Kidney capillary endothelial cell (primary cell): ENCODE data around the gene ELK4.
"Not testable (repeated sequence)": the region's sequence is repeated elsewhere in the genome, so short reads cannot be mapped to it uniquely, and the experiment has no call there.

Source experiments
- DNase-seq: peaks from one replicate; pipeline ENCODE4 v3.0.0-alpha.2; 2018; ENCODE audit warnings: low spot score

ELK4 gene

DNA sequence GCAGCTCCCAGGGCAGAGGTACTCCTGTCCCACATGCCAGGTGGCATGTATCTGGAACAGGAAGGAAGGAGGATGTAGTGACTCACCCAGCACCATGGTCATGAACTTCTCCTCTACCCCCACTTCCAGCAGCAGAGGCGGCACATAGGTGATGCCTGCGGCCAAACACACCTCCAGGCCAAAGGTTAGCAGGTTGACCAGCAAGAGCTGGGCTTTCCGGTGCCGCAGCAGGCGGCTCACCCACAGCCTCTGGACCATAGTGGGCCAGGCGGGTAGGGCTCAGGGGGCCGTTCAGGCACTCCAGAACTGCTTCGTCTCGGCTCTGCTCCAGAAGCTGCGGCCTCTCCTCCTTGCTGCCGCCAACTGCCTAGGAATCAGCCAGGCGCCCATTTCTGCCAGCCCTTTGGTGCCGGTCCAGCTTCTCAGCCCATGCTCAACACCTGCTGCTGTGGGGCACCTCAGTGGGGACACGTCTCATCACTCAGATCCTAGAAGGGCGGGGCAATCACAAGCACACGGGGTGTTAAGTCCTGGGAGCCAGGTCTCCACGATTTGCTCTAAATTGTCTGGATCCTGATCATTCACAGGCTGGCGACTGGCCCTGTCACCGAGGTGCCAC is 32.7 kb upstream of the ELK4 start:
- DNase-seq: no peak

DNA sequence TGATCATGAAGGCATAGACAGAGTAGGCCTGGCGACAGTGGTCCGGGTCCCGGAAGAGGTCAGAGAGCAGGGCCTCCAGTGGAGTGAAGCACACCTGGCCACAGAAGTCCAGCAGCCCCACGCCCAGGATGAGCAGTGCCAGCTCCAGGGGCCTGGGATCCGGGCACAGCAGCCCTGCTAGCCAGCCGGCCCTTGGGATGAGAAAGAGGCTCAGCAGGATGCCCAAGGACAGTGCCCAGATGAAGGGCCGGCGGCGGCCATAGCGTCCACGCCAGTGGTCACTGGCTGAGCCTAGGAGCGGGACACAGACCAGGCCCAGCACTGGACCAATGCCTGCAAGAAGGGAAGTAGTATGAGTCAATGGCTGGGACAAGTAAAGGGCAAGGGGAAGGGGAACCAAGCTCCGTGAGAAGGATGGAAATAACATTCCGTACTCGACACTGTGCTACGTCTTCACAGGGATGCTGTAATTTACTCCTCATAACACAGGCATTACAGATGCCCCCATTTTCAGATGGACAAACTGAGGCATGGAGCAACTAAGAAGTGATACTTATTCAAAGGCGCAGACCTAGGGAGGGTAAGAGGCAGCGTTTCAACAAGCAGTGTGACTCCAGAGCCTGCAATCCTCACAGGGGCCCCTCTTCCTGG is 31.6 kb upstream of the ELK4 start:
- no peak for DNase-seq

GRCh38 chr1:205662791-205663190 is 31.0 kb upstream of the ELK4 start:
- DNase-seq: no peak

- no peak for DNase-seq
Measured at GRCh38 chr1:205662135-205662738, 30.4 kb upstream of the ELK4 start.

- no peak for DNase-seq
Measured at GRCh38 chr1:205661429-205662134, 29.8 kb upstream of the ELK4 start.

DNA sequence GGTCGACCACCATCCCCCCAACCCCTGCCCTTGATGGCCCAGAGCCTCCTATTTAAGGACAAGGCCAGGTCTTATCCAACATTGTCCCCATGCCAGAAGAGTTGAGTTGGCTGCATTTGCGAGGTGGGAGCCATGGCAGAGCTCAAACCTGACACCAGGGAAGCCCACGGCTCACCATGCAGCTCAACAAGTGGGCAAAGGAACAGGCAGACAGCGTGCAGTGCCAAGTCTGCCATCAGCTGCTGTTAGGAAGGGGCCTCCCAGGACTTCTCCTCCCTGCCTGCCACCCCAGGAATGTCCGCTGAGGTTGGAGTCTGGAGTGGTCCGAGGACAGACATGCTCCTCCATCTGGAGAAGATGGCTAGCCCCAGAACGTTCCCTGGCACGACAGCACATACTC is 28.6 kb upstream of the ELK4 start:
- DNase-seq: no peak

DNA sequence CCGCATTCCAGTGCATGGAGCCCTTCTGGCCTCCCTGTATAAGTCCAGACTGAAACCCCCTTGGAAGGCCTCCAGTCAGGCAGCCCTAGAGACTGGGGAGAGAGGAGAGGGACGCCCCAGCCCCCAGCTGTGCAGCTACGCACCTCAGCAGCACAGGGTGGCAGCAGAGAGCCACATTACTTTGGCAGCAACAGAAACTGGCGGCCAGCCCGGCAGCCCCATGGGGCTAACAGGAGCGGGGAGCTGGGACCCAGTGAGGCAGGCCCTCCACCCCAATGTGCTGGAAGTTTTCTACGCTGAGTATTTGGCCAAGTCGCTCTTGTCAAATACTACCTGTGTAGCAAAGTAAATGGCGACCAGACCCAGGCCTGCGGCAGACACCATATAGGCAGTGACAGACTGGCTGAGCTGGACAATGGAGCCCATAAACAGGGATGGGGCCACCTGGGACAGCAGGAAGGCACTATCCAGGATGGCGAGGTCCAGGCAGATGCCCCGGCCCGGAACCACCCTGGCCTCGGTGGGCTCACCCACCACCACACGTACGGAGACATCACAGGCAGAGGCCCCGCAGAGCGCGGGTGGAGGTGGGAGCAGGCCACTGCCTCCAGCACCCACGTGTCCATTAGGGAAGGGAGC is 27.3 kb upstream of the ELK4 start:
- peak; percentile 74 for DNase-seq

DNA sequence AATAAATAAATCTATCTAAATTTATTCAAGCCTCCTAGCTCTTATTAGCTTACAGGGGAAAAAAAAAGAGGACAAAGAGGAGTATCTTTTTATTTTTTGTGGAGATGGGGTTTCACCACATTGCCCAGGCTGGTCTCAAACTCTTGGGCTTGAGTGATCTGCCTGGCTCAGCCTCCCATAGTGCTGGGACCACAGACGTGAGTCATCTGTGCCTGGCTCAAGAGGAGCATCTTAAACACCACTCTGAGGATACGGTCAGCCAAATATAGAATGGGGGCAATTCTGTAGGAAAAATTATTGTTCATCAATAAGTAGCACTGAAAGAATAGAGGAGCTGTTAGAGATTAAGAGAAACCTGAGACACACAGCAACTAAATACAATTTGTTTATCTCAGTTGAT is 24.4 kb upstream of the ELK4 start:
- no peak for DNase-seq

DNA sequence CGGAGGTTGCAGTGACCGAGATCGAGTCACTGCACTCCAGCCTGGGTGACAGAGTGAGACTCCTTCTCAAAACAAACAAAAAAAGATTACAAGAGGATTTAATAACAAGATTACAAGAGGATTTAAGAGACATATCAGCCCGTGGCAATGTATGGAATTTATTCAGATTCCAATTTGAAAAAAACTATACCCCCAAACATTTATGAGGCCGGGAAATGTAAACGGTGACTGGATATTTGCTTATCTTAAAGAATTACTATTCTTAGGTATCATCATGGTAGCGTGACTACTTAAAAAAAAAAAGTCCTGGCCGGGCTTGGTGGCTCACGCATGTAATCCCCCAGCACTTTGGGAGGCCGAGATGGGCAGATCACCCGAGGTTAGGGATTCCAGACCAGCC is 21.2 kb upstream of the ELK4 start:
- no peak for DNase-seq

GRCh38 chr1:205650241-205650640 is 18.4 kb upstream of the ELK4 start:
- DNase-seq: no peak

DNA sequence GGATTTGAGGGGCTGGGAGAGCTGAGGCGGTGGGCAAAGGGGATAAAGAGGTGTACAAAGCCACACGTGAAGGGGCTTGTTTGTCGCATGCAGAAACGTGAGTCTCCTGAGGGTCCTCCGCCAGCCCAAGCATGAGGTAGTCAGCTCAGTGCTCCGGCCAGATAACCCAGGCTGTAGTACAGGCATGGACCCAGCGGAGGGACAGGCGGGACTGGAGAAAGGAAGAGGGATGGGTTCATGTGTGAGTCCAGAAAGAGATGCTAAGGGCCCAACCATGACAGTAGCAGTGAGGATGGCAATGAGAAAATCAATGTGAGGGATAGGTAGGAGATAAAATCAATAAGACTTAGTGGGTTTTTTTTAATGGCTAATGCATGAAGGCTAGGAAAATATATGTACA is 13.7 kb upstream of the ELK4 start:
- DNase-seq: no peak

- DNase-seq: no peak
Measured at GRCh38 chr1:205642679-205643307, 11.0 kb upstream of the ELK4 start.

DNA sequence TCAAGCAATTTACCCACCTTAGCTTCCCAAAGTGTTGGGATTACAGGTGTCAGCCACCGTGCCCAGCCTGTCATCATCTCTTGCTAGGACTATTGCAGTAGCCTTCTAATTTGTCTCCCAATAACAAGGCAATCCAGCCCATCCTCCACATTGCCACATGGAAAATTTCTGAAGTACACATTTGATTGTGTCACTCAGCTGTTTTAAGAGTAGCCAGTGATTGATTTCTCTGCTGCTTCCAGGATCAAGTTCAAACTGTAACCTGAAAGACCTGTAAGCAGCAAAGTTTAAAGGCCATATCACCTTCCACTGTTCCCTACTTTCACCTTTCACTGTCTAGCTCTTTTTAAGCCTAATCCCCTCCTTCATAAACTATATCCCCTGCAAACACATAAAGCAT is 7.8 kb upstream of the ELK4 start:
- no peak for DNase-seq

GRCh38 chr1:205637854-205638468 is 6.2 kb upstream of the ELK4 start:
- DNase-seq: no peak

GRCh38 chr1:205636732-205637131 is 4.9 kb upstream of the ELK4 start:
- no peak for DNase-seq

- DNase-seq: not testable (repeated sequence)
Measured at GRCh38 chr1:205636138-205636530, 4.3 kb upstream of the ELK4 start.

GRCh38 chr1:205633421-205633976 is 1.7 kb upstream of the ELK4 start:
- DNase-seq: peak; percentile 77

- DNase-seq: peak; percentile 16
Measured at GRCh38 chr1:205632669-205633169, 908 bp upstream of the ELK4 start.

DNA sequence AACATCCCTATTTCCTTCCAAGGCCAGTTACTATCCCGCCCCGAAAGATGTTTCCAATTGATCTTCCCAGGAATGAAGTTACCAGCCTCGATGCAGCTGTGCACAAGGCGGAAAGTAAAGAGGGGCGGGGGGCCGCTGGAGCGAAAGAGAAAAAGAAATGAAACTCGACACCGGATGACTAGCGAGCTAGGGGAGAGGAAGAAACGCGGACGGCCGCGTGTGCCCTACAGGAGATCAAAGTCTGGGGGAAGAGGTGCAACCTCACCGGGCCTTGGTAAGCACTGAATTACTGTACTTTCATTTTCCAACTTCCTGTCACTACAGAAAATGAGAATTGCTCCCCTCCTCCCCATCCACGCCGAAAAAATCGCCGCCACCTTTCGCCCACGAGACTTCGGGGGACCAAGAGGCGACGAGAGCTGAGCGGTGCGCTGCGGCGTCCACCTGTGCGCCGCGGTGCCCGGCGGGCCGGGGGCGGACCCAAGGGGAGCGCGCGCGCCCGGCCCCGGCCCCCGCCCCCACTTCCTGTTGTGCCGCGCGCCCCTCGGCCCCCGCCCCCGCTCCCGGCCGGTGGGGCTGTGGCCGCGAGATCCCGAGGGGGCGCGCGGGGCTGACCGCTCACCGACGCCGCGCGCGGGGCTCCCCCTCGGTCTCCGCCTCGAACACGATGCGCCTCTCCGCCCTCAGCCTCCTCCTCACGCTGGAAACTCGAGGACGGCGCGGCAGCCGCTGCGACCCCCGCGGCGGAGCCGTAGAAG is 622 bp downstream of the ELK4 start:
- DNase-seq: peak; percentile 38

- DNase-seq: peak; percentile 5
Measured at GRCh38 chr1:205630651-205631009, 1.2 kb downstream of the ELK4 start.
